Smooth muscle cell (in vitro differentiated cells): ENCODE measurements around the gene ATOH8. TPM values are rescaled to one million over a fixed set of nuclear protein-coding genes. Genes with fewer than 3 reads are reported as not detected.

Experiments
- DNase-seq: peaks from one replicate; lab custom pipeline; 2025; ENCODE audit not compliant: unreplicated experiment; lab: John Stamatoyannopoulos, UW
- H2AFZ ChIP-seq: fragments of 200-600 bp; sonication (generic); 2 replicates; pipeline ENCODE4 v1.6.0; 2016; ENCODE audit warnings: antibody characterized with exemption, low read depth, mild to moderate bottlenecking
- H3F3A ChIP-seq: fragments of 200-600 bp; sonication (generic); 2 replicates; pipeline ENCODE4 v1.6.0; 2017; ENCODE audit warnings: antibody characterized with exemption, low read depth
- H3K27ac ChIP-seq: fragments of 200-600 bp; sonication (generic); 2 replicates; pipeline ENCODE4 v1.5.1; 2016; ENCODE audit warnings: low read depth, mild to moderate bottlenecking
- H3K27me3 ChIP-seq: fragments of 200-600 bp; sonication (generic); 2 replicates; pipeline ENCODE4 v1.6.1; 2016; ENCODE audit warnings: low read depth, mild to moderate bottlenecking
- H3K36me3 ChIP-seq: fragments of 200-600 bp; sonication (generic); 2 replicates; pipeline ENCODE4 v1.5.1; 2016; ENCODE audit warnings: low read depth
- H3K4me1 ChIP-seq: fragments of 200-600 bp; sonication (generic); 2 replicates; pipeline ENCODE4 v1.5.1; 2016; ENCODE audit warnings: low read depth
- H3K4me2 ChIP-seq: fragments of 200-600 bp; sonication (generic); 2 replicates; pipeline ENCODE4 v1.6.0; 2016; ENCODE audit warnings: mild to moderate bottlenecking
- H3K4me3 ChIP-seq: fragments of 200-600 bp; sonication (generic); 2 replicates; pipeline ENCODE4 v1.5.1; 2016; ENCODE audit warnings: mild to moderate bottlenecking
- H3K79me2 ChIP-seq: fragments of 200-600 bp; sonication (generic); 2 replicates; pipeline ENCODE4 v1.6.0; 2016; ENCODE audit warnings: low read depth, mild to moderate bottlenecking
- H3K9ac ChIP-seq: fragments of 200-600 bp; sonication (generic); 2 replicates; pipeline ENCODE4 v1.6.0; 2016; ENCODE audit warnings: low read depth
- H3K9me3 ChIP-seq: fragments of 200-600 bp; sonication (generic); replicated peaks from 2 replicates; pipeline ENCODE4 v1.5.1; 2016; ENCODE audit warnings: low read depth
- H4K20me1 ChIP-seq: fragments of 200-600 bp; sonication (generic); 2 replicates; pipeline ENCODE4 v1.6.0; 2016; ENCODE audit warnings: low read depth
- WGBS: methylation state at CpG from one replicate; pipeline ENCODE4 v1.1.7; 2016; ENCODE audit warnings: low lambda C conversion rate; 5-methylcytosine and 5-hydroxymethylcytosine counted together
- polyA plus RNA-seq: library from polyadenylated mRNA; unstranded; fragments of >200 nt; fragmentation: Nextera tagmentation; extraction: Ambion mirVana; gene quantifications from 2 replicates; pipeline ENCODE4 v1.2.1, GENCODE V29; 2016
- total RNA-seq: library from RNA; depleted of rRNA; stranded (reverse); fragments of >200 nt; gene quantifications from 2 replicates; pipeline ENCODE4 v1.2.3, GENCODE V29; 2014
- TF ChIP-seq, protein P1 (sequence below): fragments of 200-600 bp; sonication (generic); IDR thresholded peaks from 2 replicates; pipeline ENCODE4 v1.5.1; 2017; ENCODE audit warnings: borderline replicate concordance, mild to moderate bottlenecking, antibody characterized with exemption; ENCODE audit not compliant: insufficient read depth, poor library complexity, severe bottlenecking

ATOH8 gene
- total and polyA plus RNA-seq, 2 experiments from 2014 or later, result 5.2 to 6.5 TPM

DNA sequence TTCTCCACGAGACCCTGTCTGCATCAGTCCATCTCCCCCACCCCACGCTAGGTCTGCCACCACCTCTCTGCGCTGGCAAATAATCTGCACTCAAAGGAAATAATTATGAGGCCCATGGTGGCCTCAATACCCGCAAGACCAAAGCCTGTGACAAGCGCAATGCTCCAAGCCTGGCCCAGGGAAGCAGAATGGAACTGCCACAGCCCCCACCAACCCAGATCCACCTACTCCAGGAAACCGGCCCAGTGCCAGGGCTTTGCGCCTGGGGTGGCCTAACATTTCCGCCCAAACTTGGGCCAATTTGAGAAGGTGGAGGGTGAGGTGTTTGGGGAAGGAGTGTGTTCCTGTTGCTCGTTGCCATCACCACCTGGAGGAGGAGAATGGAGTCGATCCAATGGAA, 26.0 kb upstream of the ATOH8 start:
- Histone ChIP-seq H3K36me3 (no peaks in the 10 kb centered on the region), H3F3A (no peaks in the 10 kb centered on the region), H3K4me1 (no peaks in the 10 kb centered on the region), H3K9me3 (no peaks in the 10 kb centered on the region), H3K27me3 (no peaks in the 10 kb centered on the region), H3K4me3 (no peak overlapping the region), H4K20me1 (no peaks in the 10 kb centered on the region), H3K79me2 (no peaks in the 10 kb centered on the region), H2AFZ (no peak overlapping the region), H3K4me2 (no peak overlapping the region), H3K27ac (no peak overlapping the region), H3K9ac (no peak overlapping the region)
- 89% methylated on average over 10 of the region's 10 CpGs for WGBS
- TF ChIP-seq, protein P1, sequence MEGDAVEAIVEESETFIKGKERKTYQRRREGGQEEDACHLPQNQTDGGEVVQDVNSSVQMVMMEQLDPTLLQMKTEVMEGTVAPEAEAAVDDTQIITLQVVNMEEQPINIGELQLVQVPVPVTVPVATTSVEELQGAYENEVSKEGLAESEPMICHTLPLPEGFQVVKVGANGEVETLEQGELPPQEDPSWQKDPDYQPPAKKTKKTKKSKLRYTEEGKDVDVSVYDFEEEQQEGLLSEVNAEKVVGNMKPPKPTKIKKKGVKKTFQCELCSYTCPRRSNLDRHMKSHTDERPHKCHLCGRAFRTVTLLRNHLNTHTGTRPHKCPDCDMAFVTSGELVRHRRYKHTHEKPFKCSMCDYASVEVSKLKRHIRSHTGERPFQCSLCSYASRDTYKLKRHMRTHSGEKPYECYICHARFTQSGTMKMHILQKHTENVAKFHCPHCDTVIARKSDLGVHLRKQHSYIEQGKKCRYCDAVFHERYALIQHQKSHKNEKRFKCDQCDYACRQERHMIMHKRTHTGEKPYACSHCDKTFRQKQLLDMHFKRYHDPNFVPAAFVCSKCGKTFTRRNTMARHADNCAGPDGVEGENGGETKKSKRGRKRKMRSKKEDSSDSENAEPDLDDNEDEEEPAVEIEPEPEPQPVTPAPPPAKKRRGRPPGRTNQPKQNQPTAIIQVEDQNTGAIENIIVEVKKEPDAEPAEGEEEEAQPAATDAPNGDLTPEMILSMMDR, result no peak
- no peak for DNase-seq

DNA sequence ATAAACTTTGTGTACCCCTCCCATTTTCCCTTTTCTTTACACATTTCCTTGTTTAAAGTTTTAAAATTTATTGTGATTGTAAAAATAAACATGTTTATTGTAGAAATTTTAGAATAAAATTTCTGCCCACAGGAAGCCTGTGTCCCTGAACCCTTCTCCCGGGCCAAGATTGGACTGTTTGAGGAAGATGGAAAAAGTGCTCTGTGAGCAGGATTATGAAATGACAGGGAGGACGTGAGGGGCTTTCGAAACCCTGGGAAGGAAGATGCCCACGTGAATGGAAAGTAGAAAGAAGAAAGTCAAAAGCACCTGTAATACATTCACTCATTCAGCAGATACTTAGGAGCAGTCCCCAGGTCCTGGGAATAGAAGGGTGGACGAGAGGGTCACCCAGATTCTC, 25.4 kb upstream of the ATOH8 start:
- Histone ChIP-seq H4K20me1 (no peaks in the 10 kb centered on the region), H3K4me2 (no peak overlapping the region), H3K27ac (no peak overlapping the region), H2AFZ (no peak overlapping the region), H3K27me3 (no peaks in the 10 kb centered on the region), H3F3A (no peaks in the 10 kb centered on the region), H3K4me1 (no peaks in the 10 kb centered on the region), H3K4me3 (no peak overlapping the region), H3K79me2 (no peaks in the 10 kb centered on the region), H3K9ac (no peak overlapping the region), H3K9me3 (no peaks in the 10 kb centered on the region), H3K36me3 (no peaks in the 10 kb centered on the region)
- TF ChIP-seq, protein P1, result no peak
- no peak for DNase-seq
- WGBS, result 83% methylated on average over 5 of the region's 5 CpGs

DNA sequence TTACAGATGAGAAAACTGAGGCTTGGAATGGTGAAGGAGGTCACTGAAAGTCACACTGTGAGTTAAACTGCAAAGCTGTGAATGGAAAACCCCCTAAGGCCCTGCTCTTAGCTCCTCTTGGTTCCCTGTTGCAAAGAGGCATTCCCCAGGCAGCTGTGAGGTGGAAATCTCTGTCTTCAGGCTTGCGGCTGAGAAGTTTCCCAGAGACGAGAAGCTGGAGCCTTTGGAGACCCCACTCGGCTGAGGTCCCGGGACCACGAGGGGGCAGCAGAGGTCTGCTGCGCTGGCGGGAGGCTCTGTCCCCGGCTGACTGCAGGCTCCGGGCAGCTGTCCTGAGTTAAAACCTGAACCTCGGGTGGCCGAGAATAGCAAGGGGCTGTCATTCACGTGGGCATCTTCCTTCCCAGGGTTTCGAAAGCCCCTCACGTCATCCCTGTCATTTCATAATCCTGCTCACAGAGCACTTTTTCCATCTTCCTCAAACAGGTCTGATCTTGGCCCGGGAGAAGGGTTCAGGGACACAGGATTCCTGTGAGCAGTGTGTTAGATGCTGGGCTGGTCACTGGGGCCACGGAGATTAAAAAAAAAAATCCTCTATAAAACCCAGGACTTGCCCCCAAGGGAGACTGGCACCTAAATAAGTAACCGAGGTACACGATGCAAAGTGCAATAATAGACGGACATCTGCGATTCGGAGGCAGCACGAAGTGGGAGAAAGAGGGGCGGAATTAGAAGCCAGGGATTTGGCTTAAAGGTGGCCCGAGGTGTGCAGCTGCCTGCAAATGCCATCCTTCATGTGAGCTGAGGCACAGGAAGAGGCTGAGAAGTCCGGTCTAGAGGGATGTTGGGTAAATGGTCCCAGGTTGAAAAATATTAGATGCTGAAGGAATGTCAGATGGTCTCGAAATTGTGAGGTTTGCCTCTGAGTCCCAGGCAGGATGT, 24.6 kb upstream of the ATOH8 start:
- no peaks in the 10 kb centered on the region for H3K79me2 ChIP-seq
- H3K27me3 ChIP-seq, result no peaks in the 10 kb centered on the region
- H3K4me1 ChIP-seq, result no peaks in the 10 kb centered on the region
- H3K4me3 ChIP-seq, result no peak overlapping the region
- TF ChIP-seq, protein P1, result peak; percentile 96
- H3K27ac ChIP-seq, result no peak overlapping the region
- no peaks in the 10 kb centered on the region for H3K36me3 ChIP-seq
- H4K20me1 ChIP-seq, result no peaks in the 10 kb centered on the region
- peak overlapping the region; percentile 59 for H3K4me2 ChIP-seq
- H3F3A ChIP-seq, result no peaks in the 10 kb centered on the region
- H3K9ac ChIP-seq, result no peak overlapping the region
- peak; percentile 74 for DNase-seq
- H3K9me3 ChIP-seq, result no peaks in the 10 kb centered on the region
- WGBS, result 43% methylated on average over 26 of the region's 26 CpGs
- no peak overlapping the region for H2AFZ ChIP-seq
